Measurements from ENCODE around the gene PLLP.

GRCh38 chr16:57253466-57253865, 31.0 kb downstream of the PLLP start:
- TF ChIP-seq EZH2 (IDR thresholded peaks at IDR 0.05; ENCODE audit: low read depth) (no peak), CTCF (conservative IDR thresholded peaks at IDR 0.05) (no peak)
